HepG2 (cell line): ENCODE measurements around the gene RBPMS2. TPM values are rescaled to one million over a fixed set of nuclear protein-coding genes. Genes with fewer than 3 reads are reported as not detected.

ENCODE experiments used
- AGO2 ChIP-seq: fragments of 200-400 bp; formaldehyde crosslinking; optimal IDR thresholded peaks from 2 replicates; pipeline ENCODE3; 2017; ENCODE audit warnings: mild to moderate bottlenecking, low read depth, low read length, moderate library complexity
- CCDC6 ChIP-seq: sonication (generic); formaldehyde crosslinking; IDR thresholded peaks from 2 replicates; pipeline ENCODE4 v1.8.1; 2022; ENCODE audit warnings: mild to moderate bottlenecking, missing genetic modification reagents, moderate library complexity
- PAWR ChIP-seq: sonication (generic); formaldehyde crosslinking; IDR thresholded peaks from 2 replicates; pipeline ENCODE4 v1.4.0; 2020; ENCODE audit warnings: missing genetic modification reagents, mild to moderate bottlenecking, borderline replicate concordance
- PBX3 ChIP-seq: sonication (generic); formaldehyde crosslinking; IDR thresholded peaks from 2 replicates; pipeline ENCODE4 v1.8.1; 2023; ENCODE audit warnings: missing genetic modification reagents, inconsistent platforms, borderline replicate concordance
- PPARG ChIP-seq: conservative IDR thresholded peaks from 2 replicates; pipeline ENCODE4 v1.6.1; 2016; ENCODE audit warnings: missing biosample characterization, missing genetic modification reagents
- SAP130 ChIP-seq: IDR thresholded peaks from 2 replicates; pipeline ENCODE4 v1.6.1; 2016; ENCODE audit warnings: low read depth
- ZFP82 ChIP-seq: sonication (generic); formaldehyde crosslinking; IDR thresholded peaks from 2 replicates; pipeline ENCODE4 v1.5.1; 2020; ENCODE audit warnings: mild to moderate bottlenecking, missing genetic modification reagents, borderline replicate concordance
- ZNF616 ChIP-seq: sonication (generic); formaldehyde crosslinking; IDR thresholded peaks from 2 replicates; pipeline ENCODE4 v1.5.0; 2020; ENCODE audit warnings: low read depth, mild to moderate bottlenecking, missing genetic modification reagents
- polyA plus RNA-seq, 8 experiments: library from polyadenylated mRNA; depleted of rRNA in 3 of 8; stranded (reverse) in 7 of 8; unstranded in 1 of 8; fragments of >200 nt; fragmentation: Illumina TruSeq in 4 of 8; extraction: Trizol in 4 of 8; gene quantifications; 2 replicates each; pipeline versions ENCODE4 v1.2.1 to v1.2.3, GENCODE V29; 2011 to 2016; ENCODE audit warnings: low read depth in 4 of 8, missing spikeins in 1 of 8, mixed read lengths in 1 of 8; ENCODE audit not compliant: insufficient read depth in 1 of 8
- total RNA-seq, 5 experiments: library from RNA; depleted of rRNA; stranded (reverse); fragments of >200 nt; fragmentation: Illumina TruSeq; extraction: Trizol; gene quantifications; 2 replicates each; pipeline ENCODE4 v1.2.3, GENCODE V29; 2016; ENCODE audit warnings: low read depth in 1 of 5
- TF ChIP-seq, protein P1 (sequence below): sonication (generic); formaldehyde crosslinking; IDR thresholded peaks from 2 replicates; pipeline ENCODE4 v1.8.0; 2023; ENCODE audit warnings: mild to moderate bottlenecking, missing genetic modification reagents
- TF ChIP-seq, protein P2 (sequence below): sonication (generic); formaldehyde crosslinking; IDR thresholded peaks from 2 replicates; pipeline ENCODE4 v1.5.0; 2020; ENCODE audit warnings: missing genetic modification reagents
- TF ChIP-seq, protein P3 (sequence below): sonication (generic); formaldehyde crosslinking; IDR thresholded peaks from 2 replicates; pipeline ENCODE4 v1.4.0; 2020; ENCODE audit warnings: missing genetic modification reagents, mild to moderate bottlenecking, borderline replicate concordance
- TF ChIP-seq, protein P4 (sequence below): sonication (generic); formaldehyde crosslinking; IDR thresholded peaks from 2 replicates; pipeline ENCODE4 v1.4.0; 2020; ENCODE audit warnings: mild to moderate bottlenecking, missing genetic modification reagents, borderline replicate concordance

Gene RBPMS2
- total and polyA plus RNA-seq, 2 of the 13 experiments (the other 11 are each of a cell fraction or from before 2014, with no cell fraction given) = 0.08 TPM; not detected in 1

GRCh38 chr15:64809649-64810496 is 34.5 kb upstream of the RBPMS2 start (continued):
- TF ChIP-seq, protein P1, sequence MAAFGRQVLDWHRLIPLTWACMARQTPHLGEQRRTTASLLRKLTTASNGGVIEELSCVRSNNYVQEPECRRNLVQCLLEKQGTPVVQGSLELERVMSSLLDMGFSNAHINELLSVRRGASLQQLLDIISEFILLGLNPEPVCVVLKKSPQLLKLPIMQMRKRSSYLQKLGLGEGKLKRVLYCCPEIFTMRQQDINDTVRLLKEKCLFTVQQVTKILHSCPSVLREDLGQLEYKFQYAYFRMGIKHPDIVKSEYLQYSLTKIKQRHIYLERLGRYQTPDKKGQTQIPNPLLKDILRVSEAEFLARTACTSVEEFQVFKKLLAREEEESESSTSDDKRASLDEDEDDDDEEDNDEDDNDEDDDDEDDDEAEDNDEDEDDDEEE = no peak
- TF ChIP-seq, protein P2, sequence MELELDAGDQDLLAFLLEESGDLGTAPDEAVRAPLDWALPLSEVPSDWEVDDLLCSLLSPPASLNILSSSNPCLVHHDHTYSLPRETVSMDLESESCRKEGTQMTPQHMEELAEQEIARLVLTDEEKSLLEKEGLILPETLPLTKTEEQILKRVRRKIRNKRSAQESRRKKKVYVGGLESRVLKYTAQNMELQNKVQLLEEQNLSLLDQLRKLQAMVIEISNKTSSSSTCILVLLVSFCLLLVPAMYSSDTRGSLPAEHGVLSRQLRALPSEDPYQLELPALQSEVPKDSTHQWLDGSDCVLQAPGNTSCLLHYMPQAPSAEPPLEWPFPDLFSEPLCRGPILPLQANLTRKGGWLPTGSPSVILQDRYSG (CRISPR knock-in tag) = no peak
- no peak for TF ChIP-seq ZFP82
- no peak for TF ChIP-seq AGO2
- no peak for TF ChIP-seq CCDC6 (CRISPR knock-in tag)
- TF ChIP-seq PPARG (CRISPR knock-in tag) = no peak
- TF ChIP-seq, protein P3, sequence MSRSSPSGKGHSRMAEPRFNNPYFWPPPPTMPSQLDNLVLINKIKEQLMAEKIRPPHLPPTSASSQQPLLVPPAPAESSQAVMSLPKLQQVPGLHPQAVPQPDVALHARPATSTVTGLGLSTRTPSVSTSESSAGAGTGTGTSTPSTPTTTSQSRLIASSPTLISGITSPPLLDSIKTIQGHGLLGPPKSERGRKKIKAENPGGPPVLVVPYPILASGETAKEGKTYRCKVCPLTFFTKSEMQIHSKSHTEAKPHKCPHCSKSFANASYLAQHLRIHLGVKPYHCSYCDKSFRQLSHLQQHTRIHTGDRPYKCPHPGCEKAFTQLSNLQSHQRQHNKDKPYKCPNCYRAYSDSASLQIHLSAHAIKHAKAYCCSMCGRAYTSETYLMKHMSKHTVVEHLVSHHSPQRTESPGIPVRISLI (CRISPR knock-in tag) = 0 out of 2 replicates have a peak, but pooled peaks have one; percentile 14
- TF ChIP-seq PAWR (CRISPR knock-in tag) = no peak
- TF ChIP-seq PBX3 (CRISPR knock-in tag) = no peak
- no peak for TF ChIP-seq SAP130 (CRISPR knock-in tag)
- TF ChIP-seq ZNF616 (CRISPR knock-in tag) = no peak
- TF ChIP-seq, protein P4, sequence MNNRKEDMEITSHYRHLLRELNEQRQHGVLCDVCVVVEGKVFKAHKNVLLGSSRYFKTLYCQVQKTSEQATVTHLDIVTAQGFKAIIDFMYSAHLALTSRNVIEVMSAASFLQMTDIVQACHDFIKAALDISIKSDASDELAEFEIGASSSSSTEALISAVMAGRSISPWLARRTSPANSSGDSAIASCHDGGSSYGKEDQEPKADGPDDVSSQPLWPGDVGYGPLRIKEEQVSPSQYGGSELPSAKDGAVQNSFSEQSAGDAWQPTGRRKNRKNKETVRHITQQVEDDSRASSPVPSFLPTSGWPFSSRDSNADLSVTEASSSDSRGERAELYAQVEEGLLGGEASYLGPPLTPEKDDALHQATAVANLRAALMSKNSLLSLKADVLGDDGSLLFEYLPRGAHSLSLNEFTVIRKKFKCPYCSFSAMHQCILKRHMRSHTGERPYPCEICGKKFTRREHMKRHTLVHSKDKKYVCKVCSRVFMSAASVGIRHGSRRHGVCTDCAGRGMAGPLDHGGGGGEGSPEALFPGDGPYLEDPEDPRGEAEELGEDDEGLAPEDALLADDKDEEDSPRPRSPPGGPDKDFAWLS (CRISPR knock-in tag) = no peak
